ENCODE results near the gene XPNPEP1.

XPNPEP1 gene

GRCh38 chr10:109861081-109861480 lies 62.2 kb downstream of the XPNPEP1 start:
- FAIRE-seq = no peak

- FAIRE-seq = peak; percentile 5
These were observed 64.1 kb downstream of the XPNPEP1 start for GRCh38 chr10:109859221-109859620.

GRCh38 chr10:109855746-109856145 lies 67.6 kb downstream of the XPNPEP1 start:
- no peak for FAIRE-seq

- no peak for FAIRE-seq
These were observed 69.4 kb downstream of the XPNPEP1 start for GRCh38 chr10:109853921-109854320.

- no peak for FAIRE-seq
These were observed 70.8 kb downstream of the XPNPEP1 start for GRCh38 chr10:109852475-109853037.

- FAIRE-seq = no peak
These were observed 71.5 kb downstream of the XPNPEP1 start for GRCh38 chr10:109851616-109852474.

- FAIRE-seq = no peak
These were observed 76.5 kb downstream of the XPNPEP1 start for GRCh38 chr10:109846832-109847231.

- FAIRE-seq = no peak
These were observed 78.0 kb downstream of the XPNPEP1 start for GRCh38 chr10:109845308-109845707.

- no peak for FAIRE-seq
These were observed 84.6 kb downstream of the XPNPEP1 start for GRCh38 chr10:109838592-109839244.

- FAIRE-seq = no peak
These were observed 85.9 kb downstream of the XPNPEP1 start for GRCh38 chr10:109837384-109837783.

GRCh38 chr10:109835257-109835656 lies 88.1 kb downstream of the XPNPEP1 start:
- no peak for FAIRE-seq

GRCh38 chr10:109831846-109832245 lies 91.5 kb downstream of the XPNPEP1 start:
- FAIRE-seq = no peak

GRCh38 chr10:109824206-109824605 lies 99.1 kb downstream of the XPNPEP1 start:
- FAIRE-seq = no peak

GRCh38 chr10:109823196-109823595 lies 100.1 kb downstream of the XPNPEP1 start:
- FAIRE-seq = no peak

- FAIRE-seq = no peak
These were observed 101.6 kb downstream of the XPNPEP1 start for GRCh38 chr10:109821672-109822071.

- no peak for FAIRE-seq
These were observed 102.5 kb downstream of the XPNPEP1 start for GRCh38 chr10:109820620-109821405.

- FAIRE-seq = no peak
These were observed 103.5 kb downstream of the XPNPEP1 start for GRCh38 chr10:109819807-109820206.

Data from islet of Langerhans (tissue), 1 donor.